KG1 (cell line): ENCODE measurements around the gene SUCO.

ENCODE experiments used
- DNase-seq: peaks from one replicate; lab custom pipeline; 2025; lab: John Stamatoyannopoulos, UW

The SUCO gene

GRCh38 chr1:172515436-172515835 lies 17.5 kb upstream of the SUCO start:
- DNase-seq: no peak

GRCh38 chr1:172515927-172516326 lies 17.0 kb upstream of the SUCO start:
- peak; percentile 23 for DNase-seq

GRCh38 chr1:172517081-172517480 lies 15.9 kb upstream of the SUCO start:
- DNase-seq: no peak

GRCh38 chr1:172517545-172517944 lies 15.4 kb upstream of the SUCO start:
- no peak for DNase-seq

GRCh38 chr1:172529304-172529703 lies 3.6 kb upstream of the SUCO start:
- no peak for DNase-seq

GRCh38 chr1:172530000-172530399 lies 3.0 kb upstream of the SUCO start:
- no peak for DNase-seq

- no peak for DNase-seq
Measured at GRCh38 chr1:172531412-172532182, 1.4 kb upstream of the SUCO start.

- DNase-seq: peak; percentile 100
Measured at GRCh38 chr1:172532183-172532699, 709 bp upstream of the SUCO start.

GRCh38 chr1:172533513-172534151 lies 682 bp downstream of the SUCO start:
- DNase-seq: no peak

GRCh38 chr1:172536256-172536655 lies 3.3 kb downstream of the SUCO start:
- DNase-seq: no peak

GRCh38 chr1:172537366-172537765 lies 4.4 kb downstream of the SUCO start:
- DNase-seq: no peak

- DNase-seq: no peak
Measured at GRCh38 chr1:172537827-172538391, 5.0 kb downstream of the SUCO start.

GRCh38 chr1:172540635-172541034 lies 7.7 kb downstream of the SUCO start:
- peak; percentile 13 for DNase-seq

GRCh38 chr1:172544481-172545104 lies 11.6 kb downstream of the SUCO start:
- DNase-seq: no peak

GRCh38 chr1:172545396-172546004 lies 12.6 kb downstream of the SUCO start:
- no peak for DNase-seq

- no peak for DNase-seq
Measured at GRCh38 chr1:172547071-172547470, 14.1 kb downstream of the SUCO start.

GRCh38 chr1:172549621-172550280 lies 16.8 kb downstream of the SUCO start:
- DNase-seq: no peak

- DNase-seq: no peak
Measured at GRCh38 chr1:172551279-172551678, 18.3 kb downstream of the SUCO start.

- DNase-seq: no peak
Measured at GRCh38 chr1:172554915-172555314, 22.0 kb downstream of the SUCO start.

- no peak for DNase-seq
Measured at GRCh38 chr1:172556461-172556860, 23.5 kb downstream of the SUCO start.

GRCh38 chr1:172557270-172557669 lies 24.3 kb downstream of the SUCO start:
- no peak for DNase-seq
